GM19397 (cell line): ENCODE results near the gene TAF1.
"Not testable (repeated sequence)": the region's sequence is repeated elsewhere in the genome, so short reads cannot be mapped to it uniquely, and the experiment has no call there.

Source experiments
- ATAC-seq: cut with Tn5 transposase; IDR thresholded peaks from one replicate; pipeline ENCODE4 v1.9.1; 2021; ENCODE audit warnings: mild to moderate bottlenecking, moderate library complexity; ENCODE audit not compliant: unreplicated experiment

TAF1 gene

DNA sequence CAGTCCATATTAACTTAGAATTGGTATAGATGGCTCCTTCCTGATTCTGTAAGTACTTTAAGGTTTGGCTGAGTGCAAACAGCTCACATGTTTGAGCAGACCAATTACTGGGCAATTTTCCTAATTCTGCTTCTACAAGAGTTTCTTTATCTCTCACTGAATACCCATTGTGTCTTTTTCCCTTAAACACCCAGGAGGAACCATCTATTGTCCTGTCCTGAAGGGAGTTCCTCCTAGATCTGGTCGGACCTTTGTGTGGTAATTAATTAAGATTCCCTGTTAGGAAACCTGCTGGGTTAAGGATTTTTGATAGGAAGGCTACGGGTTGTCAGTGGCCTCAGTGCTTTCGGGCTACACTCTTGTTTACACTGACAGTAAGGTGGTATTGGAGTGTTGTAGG, 129.8 kb downstream of the TAF1 start:
- not testable (repeated sequence) for ATAC-seq

DNA sequence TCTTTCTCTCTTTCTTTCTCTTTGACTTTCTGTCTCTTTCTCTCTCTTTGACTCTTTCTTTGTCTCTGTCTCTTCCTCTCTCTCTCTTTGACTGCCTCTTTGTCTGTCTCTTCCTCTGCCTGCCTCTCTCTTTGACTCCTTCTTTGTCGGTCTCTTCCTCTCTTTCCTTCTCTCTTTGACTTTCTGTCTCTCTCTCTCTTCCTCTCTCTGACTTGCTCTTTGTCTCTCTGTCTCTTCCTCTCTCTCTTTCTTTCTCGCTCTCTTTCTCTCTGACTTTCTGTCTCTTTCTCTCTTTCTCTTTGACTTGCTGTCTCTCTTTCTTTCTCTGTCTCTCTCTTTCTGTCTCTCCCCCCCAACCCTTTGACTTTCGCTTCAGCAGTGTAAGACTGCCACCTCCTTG, 130.3 kb downstream of the TAF1 start:
- no peak for ATAC-seq

DNA sequence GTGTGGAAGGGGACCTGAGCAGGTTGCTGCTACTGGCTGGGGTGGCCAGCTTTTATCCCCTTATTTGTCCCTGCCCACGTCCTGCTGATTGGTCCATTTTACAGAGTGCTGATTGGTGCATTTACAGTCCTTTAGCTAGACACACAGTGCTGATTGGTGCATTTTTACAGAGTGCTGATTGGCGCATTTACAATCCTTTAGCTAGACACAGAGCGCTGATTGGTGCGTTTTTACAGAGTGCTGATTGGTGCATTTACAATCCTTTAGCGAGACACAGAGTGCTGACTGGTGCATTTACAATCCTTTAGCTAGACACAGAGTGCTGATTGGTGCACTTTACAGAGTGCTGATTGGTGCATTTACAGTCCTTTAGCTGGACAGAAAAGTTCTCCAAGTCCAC, 135.9 kb downstream of the TAF1 start:
- not testable (repeated sequence) for ATAC-seq

DNA sequence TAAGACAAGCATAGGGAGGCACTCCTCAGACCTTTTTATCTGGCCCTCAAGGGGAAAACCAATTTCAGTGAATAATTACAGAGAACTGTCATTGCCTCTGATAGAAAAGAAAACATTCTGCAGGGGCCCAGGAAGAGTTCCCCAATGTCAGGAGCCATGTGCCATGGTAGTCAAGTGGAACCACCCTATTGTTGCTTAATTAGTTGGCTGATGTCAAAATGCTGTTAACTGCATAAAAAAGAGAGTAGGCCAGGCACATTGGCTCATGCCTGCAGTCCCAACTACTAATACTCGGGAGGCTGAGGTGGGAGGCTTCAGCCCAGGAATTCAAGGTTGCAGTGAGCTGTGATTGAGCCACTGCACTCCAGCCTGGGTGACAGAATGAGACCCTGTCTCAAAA, 138.2 kb downstream of the TAF1 start:
- ATAC-seq: no peak

DNA sequence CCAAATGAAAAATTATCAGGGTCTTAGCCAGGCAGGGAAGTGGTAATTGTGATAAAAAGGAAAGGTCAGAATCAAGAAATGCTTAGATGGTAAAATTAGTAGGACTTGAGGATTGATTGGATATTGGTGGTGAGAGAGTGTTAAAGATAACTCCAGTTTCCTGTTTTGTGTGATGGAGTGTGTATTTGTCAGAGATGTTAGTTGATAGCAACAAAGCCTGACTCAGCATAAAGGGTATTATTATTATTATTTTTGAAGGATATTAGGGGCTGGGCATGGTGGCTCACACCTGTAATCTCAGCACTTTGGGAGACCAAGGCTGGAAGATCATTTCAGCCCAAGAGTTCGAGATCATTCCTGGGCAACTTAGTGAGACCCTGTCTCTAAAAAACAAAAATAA, 143.1 kb downstream of the TAF1 start:
- no peak for ATAC-seq

DNA sequence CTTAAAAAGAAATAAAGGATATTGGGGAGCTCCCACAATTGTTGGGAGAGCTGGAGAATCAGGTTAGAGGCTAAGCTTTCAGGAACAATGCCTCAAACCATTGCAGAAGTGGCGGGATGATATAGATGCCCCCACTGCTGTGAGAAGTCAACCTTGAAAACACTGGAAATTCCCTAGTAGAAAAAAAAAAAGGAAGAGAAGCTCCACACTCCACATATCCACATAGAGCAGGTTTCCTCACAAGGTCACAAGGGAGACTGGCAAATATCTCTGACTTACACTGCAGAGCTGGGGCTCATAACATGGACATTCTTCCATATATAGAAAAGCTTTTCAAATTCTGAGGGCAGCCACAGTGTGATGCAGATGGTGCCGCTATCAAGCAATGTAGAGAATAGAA, 144.0 kb downstream of the TAF1 start:
- ATAC-seq: no peak

DNA sequence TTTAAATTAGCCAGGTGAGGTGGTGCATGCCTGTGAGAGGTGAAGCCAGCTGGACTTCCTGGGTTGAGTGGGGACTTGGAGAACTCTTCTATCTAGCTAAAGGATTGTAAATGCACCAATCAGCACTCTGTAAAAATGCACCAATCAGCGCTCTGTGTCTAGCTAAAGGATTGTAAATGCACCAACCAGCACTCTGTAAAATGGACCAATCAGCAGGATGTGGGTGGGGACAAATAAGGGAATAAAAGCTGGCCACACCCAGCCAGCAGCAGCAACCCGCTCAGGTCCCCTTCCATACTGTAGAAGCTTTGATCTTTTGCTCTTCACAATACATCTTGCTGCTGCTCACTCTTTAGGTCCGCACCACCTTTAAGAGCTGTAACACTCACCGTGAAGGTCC, 147.6 kb downstream of the TAF1 start:
- ATAC-seq: not testable (repeated sequence)

DNA sequence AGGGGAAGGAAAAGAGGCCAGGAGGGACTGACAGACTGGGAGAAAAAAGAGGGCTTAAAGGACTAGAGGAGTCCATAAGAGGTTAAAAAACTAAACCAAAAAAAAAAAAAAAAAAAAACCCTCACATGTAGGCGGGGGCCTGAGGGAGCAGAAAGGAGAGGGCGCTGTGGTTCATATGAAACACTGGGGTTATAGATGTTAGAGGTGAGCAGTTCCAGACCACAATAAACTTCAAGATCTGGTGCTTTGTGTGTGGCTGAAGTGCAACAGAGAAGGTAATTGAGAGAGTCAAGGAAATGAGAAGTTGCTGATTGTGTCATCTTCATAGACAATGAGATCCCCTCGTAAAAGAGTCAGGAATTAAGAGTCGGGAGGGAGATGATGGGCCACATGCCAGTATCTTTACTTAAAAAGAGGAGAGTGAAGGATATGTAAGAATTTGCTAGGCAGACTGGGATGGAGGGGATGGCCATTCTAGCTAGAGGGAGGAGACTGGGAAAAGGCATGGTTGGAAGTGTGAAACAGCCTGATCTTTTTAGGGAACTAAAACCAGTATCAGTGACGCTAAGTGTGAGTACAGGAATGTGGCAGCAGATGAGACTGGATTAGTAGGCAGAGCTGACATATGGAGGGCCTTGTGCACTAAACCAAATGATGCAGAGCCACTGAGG, 148.3 kb downstream of the TAF1 start:
- ATAC-seq: no peak

DNA sequence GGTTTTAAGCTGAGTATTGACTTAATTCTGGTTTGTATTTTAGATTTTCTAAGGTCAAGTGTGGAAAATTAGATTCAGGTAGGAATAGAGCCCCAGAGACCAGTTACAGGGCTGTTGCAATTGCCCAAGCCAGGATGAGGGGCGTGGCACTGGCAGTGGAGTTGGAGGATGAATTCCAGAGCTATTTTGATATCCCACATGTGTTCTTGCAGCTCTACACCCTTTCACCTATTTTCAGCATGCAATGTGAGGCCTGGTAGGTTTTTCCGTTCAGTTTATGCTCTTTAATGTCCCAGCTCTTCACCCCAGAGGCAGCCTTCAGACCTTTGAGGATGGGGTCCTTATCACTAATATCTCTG, 148.9 kb downstream of the TAF1 start:
- ATAC-seq: no peak
